Adrenal gland (tissue), 12 donors: ENCODE results near the gene IQSEC1. TPM values are rescaled to one million over a fixed set of nuclear protein-coding genes. Genes with fewer than 3 reads are reported as not detected.

Source experiments
- DNase-seq, 7 donors: peaks; one replicate each; pipeline ENCODE4 v3.0.0-alpha.2; 2019 to 2020
- H3K27ac ChIP-seq, 5 donors: fragments of 200-600 bp; sonication (generic) in 4 of 5; 1 replicate in 3 of 5; 2 replicates in 2 of 5; pipeline versions ENCODE4 v1.5.1 to v1.8.0; 2016 to 2020; ENCODE audit warnings: mild to moderate bottlenecking in 1 of 5
- H3K27me3 ChIP-seq: fragments of 200-600 bp; 2 replicates; pipeline ENCODE4 v1.8.0; 2021
- H3K36me3 ChIP-seq, 2 donors: fragments of 200-600 bp; replicated peaks in 1 of 2; 1 replicate in 1 of 2; 2 replicates in 1 of 2; pipeline versions ENCODE4 v1.5.1 to v1.8.0; 2018 to 2022
- H3K4me1 ChIP-seq, 2 donors: fragments of 200-600 bp; replicated peaks in 1 of 2; 1 replicate in 1 of 2; 2 replicates in 1 of 2; pipeline versions ENCODE4 v1.5.1 to v1.8.0; 2018 to 2021
- H3K4me3 ChIP-seq, 4 donors: fragments of 200-600 bp; sonication (generic) in 3 of 4; one replicate each; pipeline ENCODE4 v1.5.1; 2016 to 2018
- H3K9me3 ChIP-seq, 3 donors: fragments of 200-600 bp; sonication (generic) in 1 of 3; replicated peaks in 1 of 3; 1 replicate in 2 of 3; 2 replicates in 1 of 3; pipeline versions ENCODE4 v1.5.1 to v1.8.0; 2016 to 2021
- POLR2A ChIP-seq, 2 donors: fragments of 450-650 bp; IDR thresholded peaks; one replicate each; pipeline ENCODE4 v1.6.1; 2017; ENCODE audit warnings: antibody characterized with exemption in 2 of 2, mild to moderate bottlenecking in 2 of 2, moderate library complexity in 1 of 2
- WGBS, 4 donors: extraction: QIAGEN DNeasy Blood & Tissue Kit in 2 of 4; methylation state at CpG; one replicate each; pipeline versions ENCODE4 v1.1.5 to v1.1.7; 2013 to 2017; 5-methylcytosine and 5-hydroxymethylcytosine counted together
- intact Hi-C, 2 donors: fragments of 100-400 bp; cut with DNase I; formaldehyde crosslinking; loops; one replicate each; pipeline versions ENCODE4 v1.14.1 to v1.15.0; 2022 to 2023
- polyA plus RNA-seq, 3 donors: library from polyadenylated mRNA; stranded (reverse); fragments of 200-250 nt in 2 of 3; fragments of 350-450 nt in 1 of 3; fragmentation: Illumina TruSeq in 1 of 3; extraction: RNeasy Lipid Tissue Mini Kit (QIAGEN cat#74804) in 1 of 3; gene quantifications; one replicate each; pipeline ENCODE4 v1.2.3, GENCODE V29; 2013 to 2014
- total RNA-seq, 9 donors: library from RNA; depleted of rRNA in 4 of 9; stranded (reverse); fragments of >200 nt in 4 of 9; fragments of 120-200 nt in 1 of 9; fragmentation: NEBNext Ultra II Directional in 1 of 9; extraction: Animal tissue kit (Norgen Biotek cat#: 25700) in 1 of 9; gene quantifications; one replicate each; pipeline versions ENCODE4 v1.1.0 to v1.2.4, GENCODE V29; 2013 to 2023
- TF ChIP-seq, protein P1 (sequence below), 6 experiments: fragments of 450-650 bp in 4 of 6; fragments of 200-600 bp in 2 of 6; sonication (generic) in 1 of 6; IDR thresholded peaks; 1 replicate in 5 of 6; 2 replicates in 1 of 6; pipeline versions ENCODE4 v1.5.1 to v1.8.0; 2016 to 2021; ENCODE audit warnings: antibody characterized with exemption in 6 of 6, mild to moderate bottlenecking in 2 of 6, moderate library complexity in 1 of 6
- donor health status: healthy with polysubstance abuse.
- donor health status: Bipolar disorder and iron deficiency.
- donor health status: DM: yes; HTN: yes; CAD: no.
- donor health status: DM: no; HTN: no; CAD: no.
- donor health status: DM: no; HTN: no; CAD: no.
- donor health status: DM: yes; HTN: yes; CAD: no.

The IQSEC1 gene
- total and polyA plus RNA-seq, 12 donors = 24.4 to 133 (median 94.2) TPM

DNA sequence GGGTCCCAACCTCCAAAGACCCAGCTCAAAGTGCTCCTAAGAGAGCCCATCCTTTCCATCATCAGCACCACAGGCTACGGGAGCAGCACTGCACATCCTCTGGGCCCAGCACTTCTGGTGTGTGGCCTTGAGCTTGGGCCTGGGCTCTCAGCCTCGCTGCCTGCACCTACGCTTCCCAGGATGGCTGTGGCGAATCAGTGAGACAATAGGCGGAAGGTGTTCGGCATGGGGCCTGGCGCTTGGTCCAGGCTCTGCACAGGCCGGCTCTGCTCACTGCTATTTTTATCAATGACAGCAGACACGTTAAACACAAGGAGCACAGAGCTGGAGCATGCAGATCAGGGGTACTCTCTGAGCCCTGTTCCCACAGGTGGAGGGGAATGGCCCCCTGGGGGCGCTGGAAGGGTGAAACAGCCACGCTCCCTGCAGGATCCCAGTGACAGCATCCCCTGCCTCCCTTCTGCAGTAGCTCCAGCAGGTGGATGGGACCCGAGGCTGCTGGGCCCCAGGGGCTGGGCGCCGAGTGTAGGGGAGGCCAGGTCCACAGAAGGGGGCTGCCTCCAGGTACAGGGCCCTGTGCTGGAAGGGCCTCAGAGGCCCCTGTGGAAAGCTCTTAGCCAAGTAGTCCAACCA lies 141.8 kb downstream of the IQSEC1 start:
- no peak for TF ChIP-seq POLR2A (IDR thresholded peaks at IDR 0.05)
- TF ChIP-seq, protein P1, sequence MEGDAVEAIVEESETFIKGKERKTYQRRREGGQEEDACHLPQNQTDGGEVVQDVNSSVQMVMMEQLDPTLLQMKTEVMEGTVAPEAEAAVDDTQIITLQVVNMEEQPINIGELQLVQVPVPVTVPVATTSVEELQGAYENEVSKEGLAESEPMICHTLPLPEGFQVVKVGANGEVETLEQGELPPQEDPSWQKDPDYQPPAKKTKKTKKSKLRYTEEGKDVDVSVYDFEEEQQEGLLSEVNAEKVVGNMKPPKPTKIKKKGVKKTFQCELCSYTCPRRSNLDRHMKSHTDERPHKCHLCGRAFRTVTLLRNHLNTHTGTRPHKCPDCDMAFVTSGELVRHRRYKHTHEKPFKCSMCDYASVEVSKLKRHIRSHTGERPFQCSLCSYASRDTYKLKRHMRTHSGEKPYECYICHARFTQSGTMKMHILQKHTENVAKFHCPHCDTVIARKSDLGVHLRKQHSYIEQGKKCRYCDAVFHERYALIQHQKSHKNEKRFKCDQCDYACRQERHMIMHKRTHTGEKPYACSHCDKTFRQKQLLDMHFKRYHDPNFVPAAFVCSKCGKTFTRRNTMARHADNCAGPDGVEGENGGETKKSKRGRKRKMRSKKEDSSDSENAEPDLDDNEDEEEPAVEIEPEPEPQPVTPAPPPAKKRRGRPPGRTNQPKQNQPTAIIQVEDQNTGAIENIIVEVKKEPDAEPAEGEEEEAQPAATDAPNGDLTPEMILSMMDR (IDR thresholded peaks at IDR 0.05) = no peak
- H3K27me3 ChIP-seq = no peaks in the 10 kb centered on the region
- peaks cover 15 to 30% of the 10 kb centered on the region in 2 donors for H3K4me1 ChIP-seq
- H3K9me3 ChIP-seq = no peaks in the 10 kb centered on the region
- peak in 2 of 7 donors; percentile 44 to 69 for DNase-seq
- peaks cover 0 to 33% of the 10 kb centered on the region in 2 donors for H3K36me3 ChIP-seq
- H3K4me3 ChIP-seq = no peak overlapping the region
- 78 to 91% (median 84%) methylated on average over 4 to 14 of the region's 14 CpGs for WGBS, 4 donors
- H3K27ac ChIP-seq = peak overlapping the region in 1 of 5 donors; percentile 23
- intact Hi-C loops = loop anchor here in 1 of 2 donors (10.0 kb wide), 1 partner anchor 53 kb away; no protein-coding TSS in a partner anchor

DNA sequence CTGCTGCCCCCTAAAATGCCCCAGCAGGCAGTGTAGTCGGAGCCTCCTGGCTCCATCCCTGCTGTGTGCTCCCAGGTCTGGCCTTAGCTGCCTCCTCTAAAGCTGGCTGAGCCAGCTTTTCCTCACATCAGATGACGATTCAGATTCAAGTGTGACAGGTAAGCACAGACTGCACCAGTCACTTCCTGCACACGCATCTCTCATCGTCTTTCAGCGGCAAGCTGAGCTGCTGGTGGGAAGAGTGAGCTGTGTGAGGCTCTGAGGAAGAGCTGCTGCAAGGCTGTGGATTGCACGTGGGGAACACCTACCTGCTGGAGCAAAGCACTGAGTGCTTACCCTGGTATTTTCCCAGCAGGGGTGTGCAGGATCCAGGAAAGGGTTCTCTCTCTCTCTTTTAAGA lies 143.4 kb downstream of the IQSEC1 start:
- Histone ChIP-seq H3K36me3 (peaks cover 0 to 27% of the 10 kb centered on the region in 2 donors), H3K27ac (no peak overlapping the region), H3K27me3 (no peaks in the 10 kb centered on the region), H3K4me3 (no peak overlapping the region), H3K9me3 (no peaks in the 10 kb centered on the region), H3K4me1 (peaks cover 9 to 24% of the 10 kb centered on the region in 2 donors)
- WGBS, 4 donors = 83 to 86% (median 83%) methylated on average over 3 to 6 of the region's 6 CpGs
- TF ChIP-seq, protein P1 (IDR thresholded peaks at IDR 0.05) = no peak
- no peak for TF ChIP-seq POLR2A (IDR thresholded peaks at IDR 0.05)
- no peak for DNase-seq
- intact Hi-C loops = loop anchor here (10.0 kb wide), 2 partner anchors 45 to 55 kb away; no protein-coding TSS in a partner anchor

DNA sequence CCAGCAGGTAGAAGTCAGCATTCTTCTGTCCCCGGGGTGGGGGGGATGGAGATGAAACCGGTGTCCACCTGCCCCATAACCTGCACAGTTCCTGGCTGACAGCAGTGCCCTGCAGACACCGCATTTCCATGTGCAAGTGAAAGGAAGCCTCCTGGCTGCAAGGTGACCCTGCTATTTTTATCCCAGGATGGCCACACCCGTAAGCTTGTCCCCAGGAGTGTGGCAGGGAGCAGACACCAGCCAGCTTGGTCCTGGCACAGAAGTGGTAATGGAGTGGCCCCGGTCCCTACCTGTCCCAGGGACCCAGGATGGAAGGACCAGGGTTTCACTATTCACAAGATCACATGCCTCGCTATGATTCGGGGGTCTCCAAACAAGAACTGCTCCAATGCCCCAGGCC lies 146.6 kb downstream of the IQSEC1 start:
- no peak for DNase-seq
- Histone ChIP-seq H3K4me1 (peaks cover 0 to 7% of the 10 kb centered on the region in 2 donors), H3K27me3 (no peaks in the 10 kb centered on the region), H3K36me3 (peaks cover 0 to 49% of the 10 kb centered on the region in 2 donors), H3K27ac (no peak overlapping the region), H3K4me3 (no peak overlapping the region), H3K9me3 (no peaks in the 10 kb centered on the region)
- no peak for TF ChIP-seq POLR2A (IDR thresholded peaks at IDR 0.05)
- TF ChIP-seq, protein P1 (IDR thresholded peaks at IDR 0.05) = no peak
- 80 to 85% (median 83%) methylated on average over 5 to 7 of the region's 7 CpGs for whole genome bisulfite sequencing, 4 donors
- intact Hi-C loops = loop anchor here in 1 of 2 donors (10.0 kb wide), 1 partner anchor 48 kb away; no protein-coding TSS in a partner anchor

DNA sequence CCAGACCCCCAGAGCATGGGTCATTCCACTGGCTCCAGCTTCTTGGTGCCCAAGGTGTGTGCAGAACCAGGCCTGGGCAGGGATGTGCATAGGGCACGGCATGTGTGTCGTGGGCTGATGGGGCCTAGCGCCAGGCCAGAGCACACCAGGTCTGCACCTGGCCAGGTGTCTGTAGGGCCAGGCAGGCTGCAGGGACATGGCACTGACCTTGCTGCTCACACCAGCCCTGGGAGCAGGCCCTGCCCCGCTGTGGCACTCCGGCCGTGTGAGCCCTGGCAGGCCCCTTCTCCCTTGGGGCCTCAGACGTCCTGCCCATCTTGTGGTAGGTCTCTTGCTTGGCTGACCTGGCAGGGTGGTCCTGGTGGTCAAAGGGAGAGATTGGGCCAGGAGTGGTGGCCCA lies 147.6 kb downstream of the IQSEC1 start:
- Histone ChIP-seq H3K27me3 (no peaks in the 10 kb centered on the region), H3K4me3 (no peak overlapping the region), H3K4me1 (no peaks in the 10 kb centered on the region), H3K9me3 (no peaks in the 10 kb centered on the region), H3K36me3 (peaks cover 0 to 49% of the 10 kb centered on the region in 2 donors), H3K27ac (no peak overlapping the region)
- WGBS, 4 donors = 73 to 93% (median 89%) methylated on average over 4 to 7 of the region's 7 CpGs
- no peak for DNase-seq
- intact Hi-C loops = loop anchor here in 1 of 2 donors (10.0 kb wide), 1 partner anchor 49 kb away; no protein-coding TSS in a partner anchor
- TF ChIP-seq, protein P1 (IDR thresholded peaks at IDR 0.05) = no peak
